ENCODE results near the gene GMCL2. TPM values are rescaled to one million over a fixed set of nuclear protein-coding genes. Genes with fewer than 3 reads are reported as not detected.

The GMCL2 gene
- total and polyA plus RNA-seq, 12 donors, result not detected

DNA sequence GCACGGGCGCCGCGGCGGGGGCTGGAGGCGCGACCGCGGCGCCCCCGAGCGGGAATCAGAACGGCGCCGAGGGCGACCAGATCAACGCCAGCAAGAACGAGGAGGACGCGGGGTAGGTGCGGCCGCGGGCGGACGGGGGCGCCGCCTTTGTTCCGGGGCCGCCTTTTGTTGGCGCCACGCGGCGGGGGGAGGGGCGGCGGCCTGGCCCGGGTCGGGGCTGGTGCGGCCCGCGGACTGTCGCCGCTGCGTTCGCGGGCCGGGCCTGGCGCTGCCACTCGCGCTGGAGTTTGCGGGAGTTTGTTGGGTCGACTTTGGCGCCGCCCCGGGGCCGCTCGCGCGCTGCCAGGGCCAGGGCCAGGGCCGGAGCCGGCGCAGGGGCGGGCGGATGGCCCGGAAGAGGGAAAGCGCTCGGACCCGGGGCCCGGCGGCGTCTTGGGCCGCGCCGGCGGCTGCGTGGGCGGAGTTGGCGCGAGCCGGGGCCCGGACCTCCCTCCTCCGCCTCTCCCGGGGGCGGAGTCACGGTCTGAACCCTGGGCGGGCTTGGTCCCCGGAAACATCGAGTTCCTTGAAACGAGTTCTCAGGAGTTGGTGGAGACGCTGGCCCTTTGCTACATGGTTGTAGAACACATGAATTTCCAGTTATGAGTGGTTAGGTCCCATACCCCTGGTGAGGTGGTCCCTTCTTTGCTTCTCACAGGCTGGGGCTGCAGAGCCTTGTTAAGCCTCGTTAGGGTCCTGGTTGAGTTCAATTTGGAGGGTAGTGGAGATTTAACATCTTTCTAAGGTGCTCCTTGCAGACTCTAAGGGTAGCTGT lies 18.0 kb upstream of the GMCL2 start:
- DNase-seq, result peak; percentile 82 to 90 (median 85)
- intact Hi-C loops (cut with DNase I), result no loop called here
- H3K36me3 ChIP-seq (replicated peaks in 1 of 2), result peaks cover 0 to 35% of the 10 kb centered on the region in 2 donors
- no peaks in the 10 kb centered on the region for H3K27me3 ChIP-seq
- TF ChIP-seq, protein P1, sequence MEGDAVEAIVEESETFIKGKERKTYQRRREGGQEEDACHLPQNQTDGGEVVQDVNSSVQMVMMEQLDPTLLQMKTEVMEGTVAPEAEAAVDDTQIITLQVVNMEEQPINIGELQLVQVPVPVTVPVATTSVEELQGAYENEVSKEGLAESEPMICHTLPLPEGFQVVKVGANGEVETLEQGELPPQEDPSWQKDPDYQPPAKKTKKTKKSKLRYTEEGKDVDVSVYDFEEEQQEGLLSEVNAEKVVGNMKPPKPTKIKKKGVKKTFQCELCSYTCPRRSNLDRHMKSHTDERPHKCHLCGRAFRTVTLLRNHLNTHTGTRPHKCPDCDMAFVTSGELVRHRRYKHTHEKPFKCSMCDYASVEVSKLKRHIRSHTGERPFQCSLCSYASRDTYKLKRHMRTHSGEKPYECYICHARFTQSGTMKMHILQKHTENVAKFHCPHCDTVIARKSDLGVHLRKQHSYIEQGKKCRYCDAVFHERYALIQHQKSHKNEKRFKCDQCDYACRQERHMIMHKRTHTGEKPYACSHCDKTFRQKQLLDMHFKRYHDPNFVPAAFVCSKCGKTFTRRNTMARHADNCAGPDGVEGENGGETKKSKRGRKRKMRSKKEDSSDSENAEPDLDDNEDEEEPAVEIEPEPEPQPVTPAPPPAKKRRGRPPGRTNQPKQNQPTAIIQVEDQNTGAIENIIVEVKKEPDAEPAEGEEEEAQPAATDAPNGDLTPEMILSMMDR (IDR thresholded peaks at IDR 0.05), result no peak
- TF ChIP-seq POLR2A (IDR thresholded peaks at IDR 0.05), result peak in 1 of 2 donors; percentile 60
- peaks cover 15 to 39% of the 10 kb centered on the region in 2 donors for H3K4me1 ChIP-seq (replicated peaks in 1 of 2)
- H3K9me3 ChIP-seq (replicated peaks in 1 of 3), result no peaks in the 10 kb centered on the region
- H3K4me3 ChIP-seq, result peak overlapping the region; percentile 34 to 84 (median 62)
- WGBS, 4 donors, result 0 to 1% (median 0%) methylated on average over 1 to 90 of the region's 90 CpGs
- peak overlapping the region; percentile 74 to 98 (median 90) for H3K27ac ChIP-seq

DNA sequence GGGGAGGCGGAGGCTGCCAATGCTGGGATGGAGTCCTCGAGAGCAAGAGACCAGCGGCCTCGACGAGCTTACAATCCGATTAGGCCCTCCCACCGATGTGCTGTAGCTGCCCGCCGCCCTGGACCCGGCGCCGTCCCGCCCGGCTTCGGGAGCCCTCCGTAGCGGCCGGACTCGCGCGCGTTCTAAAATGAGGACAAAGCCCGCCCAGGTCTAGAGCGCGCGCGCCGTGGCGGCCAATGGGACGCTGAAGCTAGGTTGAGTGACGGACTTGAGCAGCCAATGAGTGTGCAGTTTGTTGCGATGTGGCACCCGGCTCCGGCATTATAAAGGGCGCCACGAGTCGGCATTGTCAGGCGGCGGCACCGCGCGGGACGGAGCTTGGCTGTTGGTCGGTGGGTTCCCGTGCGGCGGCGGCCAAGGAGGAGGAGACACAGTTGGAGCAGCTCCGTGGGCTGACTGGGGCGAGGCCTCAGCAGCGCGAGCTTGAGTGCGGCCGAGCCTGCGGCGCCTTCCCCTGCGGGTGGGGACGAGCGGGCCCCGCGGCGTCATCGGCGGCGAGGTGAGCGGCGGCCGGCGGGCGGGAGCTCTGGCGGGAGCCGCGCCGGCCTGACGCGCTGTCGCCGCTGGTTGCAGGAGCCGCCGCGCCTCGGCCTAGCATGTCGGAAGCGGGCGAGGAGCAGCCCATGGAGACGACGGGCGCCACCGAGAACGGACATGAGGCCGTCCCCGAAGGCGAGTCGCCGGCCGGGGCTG lies 17.2 kb upstream of the GMCL2 start, which contains the start of gene HNRNPAB:
TSS of gene HNRNPAB (plus strand) at position 352 of the 753 bp plus-strand sequence. CDS start at position 657, 305 bp downstream.
- DNase-seq, result peak; percentile 94 to 98 (median 96)
- intact Hi-C loops (cut with DNase I), result no loop called here
- TF ChIP-seq, protein P1 (IDR thresholded peaks at IDR 0.05), result no peak
- peak; percentile 100 for TF ChIP-seq POLR2A (IDR thresholded peaks at IDR 0.05)
- Histone ChIP-seq H3K9me3 (replicated peaks in 1 of 3) (no peaks in the 10 kb centered on the region), H3K4me1 (replicated peaks in 1 of 2) (peaks cover 15 to 39% of the 10 kb centered on the region in 2 donors), H3K4me3 (peak within 1 kb of the TSS; percentile 34 to 84 (median 62)), H3K27ac (peak within 1 kb of the TSS; percentile 74 to 98 (median 90)), H3K27me3 (no peaks in the 10 kb centered on the region), H3K36me3 (replicated peaks in 1 of 2) (peaks cover 0 to 28% of the 10 kb centered on the region in 2 donors)
- 0 to 1% (median 0%) methylated on average over 3 to 96 of the region's 96 CpGs for WGBS, 4 donors

DNA sequence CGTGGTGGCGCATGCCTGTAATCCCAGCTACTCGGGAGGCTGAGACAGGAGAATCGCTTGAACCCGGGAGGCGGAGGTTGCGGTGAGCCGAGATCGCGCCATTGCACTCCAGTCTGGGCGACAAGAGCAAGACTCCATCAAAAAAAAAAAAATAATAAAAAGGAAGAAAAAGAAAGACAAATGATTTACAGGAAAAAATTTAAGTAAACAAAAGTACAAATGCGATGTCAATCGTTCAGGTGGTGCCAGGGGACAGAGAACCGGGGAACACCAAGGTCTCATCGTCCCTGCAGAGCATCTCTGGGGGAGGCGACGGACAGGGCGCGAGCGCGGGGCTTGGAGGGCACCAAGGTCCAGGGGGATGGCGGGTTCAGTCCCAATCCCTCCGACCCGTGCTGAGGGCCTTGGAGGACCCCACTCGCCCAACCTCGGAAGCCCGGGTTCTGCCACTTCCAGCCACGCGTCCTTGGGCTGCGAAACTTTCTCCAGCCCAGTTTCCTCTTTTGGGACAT lies 16.6 kb upstream of the GMCL2 start:
- peak overlapping the region in 3 of 5 donors; percentile 90 to 98 (median 90) for H3K27ac ChIP-seq
- WGBS, 4 donors, result 16 to 35% (median 26%) methylated on average over 27 to 30 of the region's 30 CpGs

More for the DNA sequence above, 16.6 kb upstream of the GMCL2 start:
- H3K4me3 ChIP-seq, result peak overlapping the region in 2 of 4 donors; percentile 58 to 84
- intact Hi-C loops (cut with DNase I), result no loop called here
- DNase-seq, result peak in 1 of 7 donors; percentile 45
- TF ChIP-seq POLR2A (IDR thresholded peaks at IDR 0.05), result no peak
- TF ChIP-seq, protein P1 (IDR thresholded peaks at IDR 0.05), result no peak
- no peaks in the 10 kb centered on the region for H3K9me3 ChIP-seq (replicated peaks in 1 of 3)
- peaks cover 15 to 39% of the 10 kb centered on the region in 2 donors for H3K4me1 ChIP-seq (replicated peaks in 1 of 2)
- H3K27me3 ChIP-seq, result no peaks in the 10 kb centered on the region
- H3K36me3 ChIP-seq (replicated peaks in 1 of 2), result peaks cover 0 to 21% of the 10 kb centered on the region in 2 donors
